GM12878 (cell line): ENCODE results near the gene GSE1. TPM values are rescaled to one million over a fixed set of nuclear protein-coding genes. Genes with fewer than 3 reads are reported as not detected.

Source experiments
- ATAC-seq: fragments of 200-7000 bp; cut with Tn5 transposase; 3 replicates; pipeline ENCODE4 v1.9.1; 2020; ENCODE audit warnings: mild to moderate bottlenecking, moderate library complexity
- BruUV-seq: library from RNA; stranded (reverse); fragments of 400-500 nt; replicated peaks from 2 replicates; lab custom pipeline; 2021; lab: Mats Ljungman, UMichigan
- CTCF ChIA-PET: fragments of 300-600 bp; sonication (Branson Sonifier 250); formaldehyde crosslinking; extraction: SDS; loops from one replicate; lab custom pipeline; 2021; ENCODE audit warnings: inconsistent platforms; lab: Yijun Ruan, JAX
- POLR2A ChIA-PET: fragments of 350-600 bp; formaldehyde crosslinking; extraction: SDS; loops from one replicate; lab custom pipeline; 2021; ENCODE audit warnings: inconsistent platforms; lab: Charles Lee
- RAD21 ChIA-PET: fragments of 300-600 bp; sonication (Branson Sonifier 250); formaldehyde crosslinking; loops from one replicate; lab custom pipeline; 2023; ENCODE audit warnings: antibody characterized with exemption; ENCODE audit not compliant: unreplicated experiment; lab: Charles Lee
- SMC1A ChIA-PET: fragments of 300-600 bp; sonication (Branson Sonifier 250); formaldehyde crosslinking; loops from one replicate; lab custom pipeline; 2023; ENCODE audit not compliant: unreplicated experiment, uncharacterized antibody; lab: Charles Lee
- DNase-seq: peaks from one replicate; pipeline ENCODE4 v3.0.0-alpha.2; 2011; ENCODE audit warnings: low read depth, low spot score
- FAIRE-seq: peaks from 3 replicates; lab custom pipeline; 2011; peaks lifted over from hg19 to GRCh38; lab: Jason Lieb, UNC
- H2AFZ ChIP-seq: 2 replicates; pipeline ENCODE4 v1.6.0; 2011; ENCODE audit warnings: low read depth, low read length, control low read depth; ENCODE audit not compliant: control insufficient read depth
- H3K27ac ChIP-seq: 2 replicates; pipeline ENCODE4 v1.5.1; 2011; ENCODE audit warnings: control low read depth; ENCODE audit not compliant: control insufficient read depth, insufficient read depth
- H3K27me3 ChIP-seq, 2 experiments: replicated peaks in 1 of 2; 2 replicates each; pipeline versions ENCODE4 v1.6.0 to v1.6.1; 2011; ENCODE audit warnings: low read length in 1 of 2; ENCODE audit not compliant: control insufficient read depth in 2 of 2, insufficient read depth in 2 of 2
- H3K36me3 ChIP-seq, 2 experiments: 2 replicates each; pipeline ENCODE4 v1.5.1; 2011; ENCODE audit warnings: low read length in 1 of 2; ENCODE audit not compliant: control insufficient read depth in 2 of 2, insufficient read depth in 2 of 2
- H3K4me1 ChIP-seq: 2 replicates; pipeline ENCODE4 v1.6.1; 2011; ENCODE audit warnings: mild to moderate bottlenecking, low read length, moderate library complexity, mixed read lengths; ENCODE audit not compliant: control insufficient read depth, insufficient read depth
- H3K4me2 ChIP-seq: 2 replicates; pipeline ENCODE4 v1.6.0; 2011; ENCODE audit warnings: control low read depth; ENCODE audit not compliant: control insufficient read depth, insufficient read depth
- H3K4me3 ChIP-seq: fragments of 200-600 bp; sonication (generic); 2 replicates; pipeline ENCODE4 v1.5.1; 2016
- H3K79me2 ChIP-seq: 2 replicates; pipeline ENCODE4 v1.6.0; 2011; ENCODE audit warnings: low read length; ENCODE audit not compliant: control insufficient read depth, insufficient read depth
- H3K9ac ChIP-seq: 2 replicates; pipeline ENCODE4 v1.8.0; 2011; ENCODE audit warnings: low read length, control low read depth, mixed read lengths; ENCODE audit not compliant: control insufficient read depth, insufficient read depth
- H3K9me3 ChIP-seq: replicated peaks from 3 replicates; pipeline ENCODE4 v1.5.1; 2011; ENCODE audit warnings: mild to moderate bottlenecking, low read length; ENCODE audit not compliant: control insufficient read depth, insufficient read depth
- H4K20me1 ChIP-seq: 2 replicates; pipeline ENCODE4 v1.6.0; 2011; ENCODE audit not compliant: control insufficient read depth, insufficient read depth
- BACH1 ChIP-seq: fragments of 450-650 bp; IDR thresholded peaks from 2 replicates; pipeline ENCODE4 v1.6.1; 2017; ENCODE audit warnings: mild to moderate bottlenecking, borderline replicate concordance
- BHLHE40 ChIP-seq, 2 experiments: fragments of 450-650 bp in 1 of 2; IDR thresholded peaks; 2 replicates each; pipeline ENCODE4 v1.6.1; 2011 to 2017; ENCODE audit warnings: low read depth in 2 of 2, borderline replicate concordance in 1 of 2, improper control_type of control experiment in 1 of 2, low read length in 1 of 2, mild to moderate bottlenecking in 1 of 2
- CBX3 ChIP-seq: fragments of 200-600 bp; sonication (generic); IDR thresholded peaks from 2 replicates; pipeline ENCODE4 v1.6.1; 2016; ENCODE audit warnings: low read depth, borderline replicate concordance
- CREM ChIP-seq: IDR thresholded peaks from 2 replicates; pipeline ENCODE4 v1.6.1; 2014; ENCODE audit warnings: antibody characterized with exemption, low read depth
- DPF2 ChIP-seq: fragments of 450-650 bp; IDR thresholded peaks from 2 replicates; pipeline ENCODE4 v1.6.1; 2017; ENCODE audit warnings: mild to moderate bottlenecking
- FOS ChIP-seq: IDR thresholded peaks from 3 replicates; pipeline ENCODE4 v1.6.1; 2011; ENCODE audit warnings: borderline replicate concordance; ENCODE audit not compliant: insufficient read length; ENCODE audit errors: extremely low read depth
- HDAC6 ChIP-seq: fragments of 200-600 bp; sonication (generic); IDR thresholded peaks from one replicate; pipeline ENCODE4 v1.8.0; 2017; ENCODE audit warnings: antibody characterized with exemption; ENCODE audit not compliant: unreplicated experiment
- MEF2B ChIP-seq: fragments of 450-650 bp; IDR thresholded peaks from 2 replicates; pipeline ENCODE4 v1.6.1; 2018; ENCODE audit warnings: mild to moderate bottlenecking, moderate library complexity; ENCODE audit not compliant: partially characterized antibody, poor library complexity, severe bottlenecking
- NR2F1 ChIP-seq: fragments of 450-650 bp; conservative IDR thresholded peaks from 2 replicates; pipeline ENCODE4 v1.6.1; 2017; ENCODE audit warnings: mild to moderate bottlenecking
- POLR2AphosphoS2 ChIP-seq: IDR thresholded peaks from 2 replicates; pipeline ENCODE4 v1.6.1; 2011; ENCODE audit warnings: low read depth, mild to moderate bottlenecking, low read length, improper control_type of control experiment, moderate library complexity
- RELA ChIP-seq: fragments of 450-650 bp; IDR thresholded peaks from 2 replicates; pipeline ENCODE4 v1.8.0; 2014; ENCODE audit warnings: borderline replicate concordance; ENCODE audit not compliant: partially characterized antibody
- SMC3 ChIP-seq: IDR thresholded peaks from 2 replicates; pipeline ENCODE4 v1.6.1; 2011; ENCODE audit warnings: low read length, improper control_type of control experiment, borderline replicate concordance
- SREBF1 ChIP-seq: IDR thresholded peaks from 2 replicates; pipeline ENCODE4 v1.6.1; 2012; ENCODE audit warnings: mild to moderate bottlenecking, low read length
- SREBF2 ChIP-seq: IDR thresholded peaks from 2 replicates; pipeline ENCODE4 v1.6.1; 2012; ENCODE audit warnings: mild to moderate bottlenecking, low read length
- YY1 ChIP-seq: IDR thresholded peaks from 2 replicates; pipeline ENCODE4 v1.6.1; 2011; ENCODE audit warnings: low read depth, mild to moderate bottlenecking, low read length
- ZNF274 ChIP-seq: IDR thresholded peaks from one replicate; pipeline ENCODE4 v1.8.0; 2011; ENCODE audit not compliant: insufficient read length, insufficient read depth
- ZSCAN29 ChIP-seq: fragments of 450-650 bp; IDR thresholded peaks from 2 replicates; pipeline ENCODE4 v1.6.1; 2017; ENCODE audit warnings: mild to moderate bottlenecking, moderate library complexity
- WGBS: methylation state at CpG from one replicate; pipeline ENCODE4 v1.1.6; 2016; ENCODE audit warnings: low lambda C conversion rate; ENCODE audit not compliant: insufficient replicate concordance, insufficient coverage; ENCODE audit errors: missing lambda C conversion rate; 5-methylcytosine and 5-hydroxymethylcytosine counted together
- in situ Hi-C: fragments of 300-500 bp; cut with MboI; formaldehyde crosslinking; loops from 9 replicates; pipeline ENCODE4 v1.14.3; 2018; ENCODE audit warnings: mixed read lengths
- intact Hi-C: fragments of 100-400 bp; cut with micrococcal nuclease; formaldehyde crosslinking; loops from one replicate; pipeline ENCODE4 v1.14.2; 2022; ENCODE audit not compliant: unreplicated experiment
- polyA plus RNA-seq, 11 experiments: library from polyadenylated mRNA; depleted of rRNA in 4 of 11; unstranded in 6 of 11; stranded (reverse) in 5 of 11; fragments of >200 nt; fragmentation: Nextera tagmentation in 4 of 11; fragmentation: Illumina TruSeq in 1 of 11; extraction: Ambion mirVana in 4 of 11; extraction: Trizol in 1 of 11; gene quantifications; 1 replicate in 1 of 11; 2 replicates in 10 of 11; pipeline versions ENCODE4 v1.2.1 to v1.2.3, GENCODE V29; 2011 to 2016; ENCODE audit warnings: inconsistent platforms in 2 of 11, missing spikeins in 2 of 11, low read depth in 1 of 11
- total RNA-seq, 4 experiments: library from RNA; depleted of rRNA in 3 of 4; stranded (reverse); fragments of >200 nt in 3 of 4; fragmentation: Illumina TruSeq in 1 of 4; extraction: Trizol in 1 of 4; gene quantifications; 2 replicates each; pipeline versions ENCODE4 v1.2.1 to v1.2.3, GENCODE V29; 2013 to 2021

GSE1 gene
- total and polyA plus RNA-seq, 10 of the 15 experiments (the other 5 are each of a cell fraction or from before 2014, with no cell fraction given), result 4.6 to 58.7 (median 18.2) TPM

- WGBS, result 90% methylated on average over 28 of the region's 28 CpGs
- ATAC-seq, result no peak
- POLR2A ChIA-PET, result no interaction called here
- no peak overlapping the region for H2AFZ ChIP-seq
- H3K9me3 ChIP-seq, result no peaks in the 10 kb centered on the region
- TF ChIP-seq ZSCAN29 (no peak), ZNF274 (no peak), MEF2B (no peak), DPF2 (no peak), HDAC6 (no peak), BACH1 (no peak), FOS (no peak), NR2F1 (no peak), CREM (no peak), SREBF1 (no peak), SMC3 (no peak), YY1 (no peak), POLR2AphosphoS2 (no peak), SREBF2 (no peak), RELA (no peak), CBX3 (no peak), BHLHE40 (IDR thresholded peaks at IDR 0.05; ENCODE audit: borderline replicate concordance in 1 of 2, low read depth in 2 of 2, low read length in 1 of 2) (no peak)
- no peak for FAIRE-seq
- H3K4me2 ChIP-seq, result no peak overlapping the region
- H3K27ac ChIP-seq, result no peak overlapping the region
- no peak for DNase-seq
- intact Hi-C loops (no loop called here), in situ Hi-C loops (loop anchor here (5.0 to 25.0 kb wide), 2 partner anchors 113 to 168 kb away; no protein-coding TSS in a partner anchor)
- no TSS peak for BruUV-seq
- peaks cover 0 to 5% of the 10 kb centered on the region in 2 experiments; a peak in 2 of 4 replicates for H3K36me3 ChIP-seq
- SMC1A ChIA-PET, result interaction anchor here (1.0 kb wide), 1 partner anchor 114 kb away, joined by 3 read pairs; no protein-coding TSS in a partner anchor
- H4K20me1 ChIP-seq, result peaks cover 17% of the 10 kb centered on the region
- H3K4me3 ChIP-seq, result no peak overlapping the region
- H3K4me1 ChIP-seq, result peaks cover 27% of the 10 kb centered on the region
- RAD21 ChIA-PET, result no interaction called here
- H3K79me2 ChIP-seq, result peaks cover 16% of the 10 kb centered on the region
- H3K27me3 ChIP-seq, result no peaks in the 10 kb centered on the region
- no peak overlapping the region for H3K9ac ChIP-seq
- CTCF ChIA-PET, result interaction anchor here (0.9 to 1.2 kb wide), 2 partner anchors 52 to 184 kb away, joined by 3 read pairs; no protein-coding TSS in a partner anchor
Measured at GRCh38 chr16:85605051-85605911, 7.8 kb upstream of the GSE1 start.
